ENCODE results near the gene FAM219A.
A peak's percentile ranks its signal among the peaks of the same experiment; 100 is the strongest.

The FAM219A gene

DNA sequence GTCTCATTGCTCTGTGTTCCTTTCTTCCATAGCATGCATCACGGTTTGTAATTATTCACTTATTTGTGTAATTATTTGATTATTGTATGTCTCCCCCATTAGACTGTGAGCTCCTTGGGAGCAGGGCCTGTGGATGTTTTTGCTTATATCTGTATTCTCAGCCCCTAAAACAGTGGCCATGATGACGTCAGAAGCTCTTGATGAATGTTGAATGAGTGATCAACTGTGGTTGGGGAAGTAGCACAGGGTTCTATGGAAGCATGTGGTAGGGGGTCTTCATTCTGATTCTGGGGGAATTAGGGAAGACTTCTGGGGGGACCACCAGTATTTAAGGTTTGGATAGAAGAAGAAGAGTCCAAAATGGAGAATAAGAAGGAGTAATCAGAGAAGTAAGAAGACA is 6.2 kb upstream of the FAM219A start:
- CTCF ChIA-PET, result no interaction called here
- Mint-ChIP-seq H3K9me3 (no peaks in the 10 kb centered on the region), H3K27ac (no peak overlapping the region), H3K4me3 (no peak overlapping the region), H3K36me3 (no peaks in the 10 kb centered on the region), H3K4me1 (peaks cover 4% of the 10 kb centered on the region), H3K27me3 (peaks cover 13% of the 10 kb centered on the region)
- DNase-seq, result no peak

DNA sequence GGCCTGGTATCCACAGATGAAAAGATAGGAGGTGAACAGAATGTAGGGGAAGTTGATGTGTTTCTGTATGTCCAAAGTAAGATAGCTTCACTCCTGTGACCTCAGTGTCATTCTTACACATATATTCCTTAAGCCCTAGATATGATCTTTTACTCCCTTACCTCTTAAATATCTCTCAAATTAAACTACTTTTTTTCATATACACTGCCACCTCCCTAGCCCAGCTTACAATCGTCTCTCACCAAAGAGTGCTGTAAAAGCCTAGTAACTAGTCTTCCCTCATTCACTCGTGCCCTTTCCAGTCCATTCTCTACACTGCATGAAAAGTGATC is 5.5 kb upstream of the FAM219A start:
- H3K4me1 Mint-ChIP-seq, result peaks cover 7% of the 10 kb centered on the region
- H3K4me3 Mint-ChIP-seq, result no peak overlapping the region
- H3K27ac Mint-ChIP-seq, result no peak overlapping the region
- DNase-seq, result no peak
- CTCF ChIA-PET, result interaction anchor here (0.5 to 1.2 kb wide), 3 partner anchors 39 to 1281 kb away, joined by 3 read pairs; no protein-coding TSS in a partner anchor
- H3K9me3 Mint-ChIP-seq, result no peaks in the 10 kb centered on the region
- H3K27me3 Mint-ChIP-seq, result peaks cover 20% of the 10 kb centered on the region
- H3K36me3 Mint-ChIP-seq, result no peaks in the 10 kb centered on the region

DNA sequence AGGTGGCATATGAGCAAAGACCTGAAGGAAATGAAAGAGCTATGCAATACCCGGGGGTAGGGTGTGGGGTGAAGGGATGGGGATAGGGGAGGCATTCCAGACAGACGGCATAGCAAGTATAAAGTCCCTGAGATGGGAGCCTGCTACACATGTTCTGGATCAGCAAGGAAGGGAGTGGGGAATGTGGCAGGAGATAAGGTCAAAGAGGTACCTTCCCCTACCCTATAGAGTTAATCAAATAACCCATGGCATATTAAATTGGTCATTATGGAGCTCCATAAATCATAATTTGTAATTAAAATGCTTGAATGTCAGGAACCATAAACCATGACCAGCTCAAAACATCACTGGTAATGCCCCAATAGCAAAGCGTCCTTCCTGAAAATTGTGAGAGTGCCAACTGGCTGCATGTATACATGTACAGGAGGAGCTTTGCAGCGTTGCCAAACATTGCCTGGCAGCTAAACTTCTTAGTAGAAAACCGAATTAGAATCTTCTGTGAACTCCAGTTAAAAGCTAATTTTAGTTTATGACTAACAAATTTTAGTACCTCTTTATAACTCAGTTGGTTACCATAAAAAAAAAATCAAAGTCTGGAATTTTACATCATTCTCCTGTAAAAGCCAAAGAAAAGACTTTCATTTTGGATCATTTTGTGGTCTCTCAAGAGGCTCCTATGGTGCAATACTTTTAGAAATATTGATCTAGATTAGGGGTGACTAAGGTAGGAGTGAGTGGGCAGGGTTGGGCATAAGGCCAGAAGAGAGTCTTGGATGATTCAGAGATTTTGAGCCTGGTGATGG is 4.9 kb upstream of the FAM219A start:
- H3K27ac Mint-ChIP-seq, result no peak overlapping the region
- H3K27me3 Mint-ChIP-seq, result peaks cover 26% of the 10 kb centered on the region
- no peaks in the 10 kb centered on the region for H3K9me3 Mint-ChIP-seq
- no peak overlapping the region for H3K4me3 Mint-ChIP-seq
- peaks cover 13% of the 10 kb centered on the region for H3K4me1 Mint-ChIP-seq
- H3K36me3 Mint-ChIP-seq, result no peaks in the 10 kb centered on the region
- DNase-seq, result no peak
- CTCF ChIA-PET, result interaction anchor here (0.7 to 1.6 kb wide), 5 partner anchors 8 to 562 kb away, joined by 3 to 7 read pairs (median 3); no protein-coding TSS in a partner anchor

DNA sequence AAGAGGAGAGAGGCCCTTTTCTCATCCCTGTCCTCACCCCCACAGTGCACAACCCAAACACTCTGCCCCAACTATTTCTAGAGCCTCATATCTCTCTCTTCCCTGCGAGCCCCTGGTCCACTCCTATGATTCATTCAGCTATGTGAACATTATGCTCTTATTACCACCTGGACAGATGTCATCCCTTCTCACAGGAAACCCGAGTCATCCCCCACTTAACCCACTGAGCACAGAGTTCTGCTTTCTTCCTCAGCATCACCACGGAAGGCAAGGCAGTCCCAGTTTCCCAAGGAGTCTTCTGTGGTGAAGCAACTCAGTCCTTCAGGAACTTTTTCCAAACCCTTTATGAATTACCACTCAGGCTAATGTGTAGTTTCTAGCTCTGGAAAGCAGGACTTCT is 1.6 kb upstream of the FAM219A start:
- no peak overlapping the region for H3K4me3 Mint-ChIP-seq

DNA sequence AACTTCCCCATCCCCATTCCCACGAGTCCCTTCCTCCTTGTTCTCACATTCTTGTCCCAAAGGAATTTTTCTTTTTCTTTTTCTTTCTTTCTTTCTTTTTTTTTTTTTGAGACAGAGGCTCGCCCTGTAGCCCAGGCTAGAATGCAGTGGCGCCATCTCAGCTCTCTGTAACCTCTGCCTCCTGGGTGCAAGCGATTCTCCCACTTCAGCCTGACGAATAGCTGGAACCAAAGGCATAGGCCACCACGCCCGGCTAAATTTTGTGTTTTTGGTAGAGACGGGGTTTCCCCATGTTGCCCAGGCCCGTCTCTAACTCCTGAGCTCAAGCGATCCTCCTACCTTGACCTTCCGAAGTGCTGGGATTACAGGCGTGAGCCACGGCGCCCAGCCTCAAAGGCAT is 986 bp upstream of the FAM219A start:
- Mint-ChIP-seq H3K27me3 (peaks cover 30% of the 10 kb centered on the region), H3K27ac (no peak overlapping the region), H3K4me3 (no peak overlapping the region), H3K36me3 (no peaks in the 10 kb centered on the region), H3K9me3 (no peaks in the 10 kb centered on the region), H3K4me1 (peaks cover 44% of the 10 kb centered on the region)
- DNase-seq, result no peak
- CTCF ChIA-PET, result interaction anchor here (1.4 kb wide), 1 partner anchor 82 kb away, joined by 3 read pairs; no protein-coding TSS in a partner anchor

More for the DNA sequence above, 1.6 kb upstream of the FAM219A start:
- H3K36me3 Mint-ChIP-seq, result no peaks in the 10 kb centered on the region
- no peaks in the 10 kb centered on the region for H3K9me3 Mint-ChIP-seq
- H3K4me1 Mint-ChIP-seq, result peaks cover 38% of the 10 kb centered on the region
- DNase-seq, result no peak
- no peak overlapping the region for H3K27ac Mint-ChIP-seq
- H3K27me3 Mint-ChIP-seq, result peaks cover 30% of the 10 kb centered on the region
- CTCF ChIA-PET, result interaction anchor here (1.4 kb wide), 1 partner anchor 82 kb away, joined by 3 read pairs; no protein-coding TSS in a partner anchor

DNA sequence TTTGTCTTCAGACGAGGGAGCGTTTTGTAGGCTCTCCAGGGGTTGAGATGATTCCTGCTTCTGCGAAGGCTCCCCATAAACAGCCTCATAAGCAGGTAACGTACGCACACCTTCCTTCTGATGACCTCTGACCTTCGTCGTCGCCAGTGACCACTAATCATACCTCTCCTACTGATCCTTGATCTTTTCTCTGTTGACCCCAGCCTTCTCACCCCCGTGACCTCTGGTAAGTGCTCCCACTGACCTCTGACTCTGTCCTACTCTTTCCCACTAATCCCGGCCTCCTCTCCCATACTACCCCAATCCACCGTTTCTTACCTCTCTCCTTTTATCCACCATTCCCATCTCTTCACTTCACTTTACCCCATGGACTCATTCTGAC is 580 bp upstream of the FAM219A start:
- H3K4me1 Mint-ChIP-seq, result peaks cover 47% of the 10 kb centered on the region
- DNase-seq, result no peak
- no peaks in the 10 kb centered on the region for H3K36me3 Mint-ChIP-seq
- peaks cover 30% of the 10 kb centered on the region for H3K27me3 Mint-ChIP-seq
- CTCF ChIA-PET, result interaction anchor here (1.0 to 1.6 kb wide), 2 partner anchors 80 to 153 kb away, joined by 4 to 5 read pairs; partner anchors contain the start of gene RPP25L
- H3K9me3 Mint-ChIP-seq, result no peaks in the 10 kb centered on the region
- no peak overlapping the region for H3K27ac Mint-ChIP-seq
- peak overlapping the region; percentile 90 for H3K4me3 Mint-ChIP-seq

DNA sequence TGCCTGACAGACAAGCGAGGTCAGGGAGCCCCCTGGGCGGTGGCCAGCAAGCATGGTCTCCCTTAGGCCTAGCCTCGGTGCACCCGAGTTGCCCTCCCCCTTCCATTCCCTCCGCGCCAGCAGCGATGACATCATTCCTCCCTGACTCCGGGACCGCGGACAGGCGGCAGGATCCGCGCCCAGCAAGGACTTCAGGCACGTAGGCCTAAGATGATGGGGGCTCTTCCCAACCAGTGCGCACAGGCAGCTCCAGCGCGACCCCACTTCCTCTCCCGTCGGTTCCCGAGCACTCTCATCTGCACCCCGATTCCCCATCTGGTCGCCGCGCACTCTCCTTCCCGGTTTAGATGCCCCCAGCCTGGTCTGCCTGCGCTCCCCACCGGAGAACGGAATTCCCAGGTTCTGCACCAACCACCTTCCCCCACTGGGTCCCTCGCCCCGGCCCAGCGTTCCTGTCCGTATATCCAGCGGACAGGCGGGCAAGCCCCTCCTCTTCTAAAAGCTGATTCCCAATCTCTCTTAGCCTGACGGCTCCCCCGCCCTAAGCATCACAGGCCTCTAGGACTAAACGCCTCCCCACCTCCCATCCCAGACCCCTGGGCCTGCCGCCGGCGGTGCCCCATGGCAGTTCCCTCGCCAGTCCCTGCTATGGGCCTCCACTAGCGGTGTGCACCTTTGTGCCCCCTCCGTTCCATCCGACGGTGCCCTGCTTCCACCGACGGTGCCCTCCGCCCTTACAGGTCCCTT is 931 bp downstream of the FAM219A start:
- Mint-ChIP-seq H3K4me3 (peak overlapping the region; percentile 90), H3K27ac (peak overlapping the region; percentile 83), H3K36me3 (no peaks in the 10 kb centered on the region), H3K4me1 (peaks cover 49% of the 10 kb centered on the region), H3K9me3 (no peaks in the 10 kb centered on the region), H3K27me3 (peaks cover 30% of the 10 kb centered on the region)
- no peak for DNase-seq
- CTCF ChIA-PET, result interaction anchor here (0.8 to 1.7 kb wide), 3 partner anchors 11 to 78 kb away, joined by 3 to 5 read pairs (median 5); no protein-coding TSS in a partner anchor

DNA sequence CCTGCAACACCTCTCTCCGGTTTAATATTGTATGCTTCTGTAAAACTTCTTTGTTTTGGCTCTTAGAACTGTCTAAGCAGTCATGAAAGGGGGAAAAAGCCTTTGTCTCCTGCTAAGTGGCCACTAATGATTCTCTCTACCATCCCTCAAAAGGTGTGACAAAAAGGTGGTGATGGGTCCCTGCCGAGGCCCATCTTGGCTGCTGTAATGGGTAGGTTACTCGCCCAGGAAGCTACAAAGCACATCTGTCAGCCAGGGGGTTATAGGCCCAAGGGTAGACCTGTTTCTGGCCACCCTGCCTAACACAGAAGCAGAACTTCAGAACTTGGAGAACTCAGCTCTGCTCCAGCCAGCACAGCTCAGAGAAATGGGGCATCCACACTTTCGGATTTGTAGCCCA is 1.6 kb downstream of the FAM219A start:
- Mint-ChIP-seq H3K9me3 (no peaks in the 10 kb centered on the region), H3K27me3 (peaks cover 28% of the 10 kb centered on the region), H3K36me3 (no peaks in the 10 kb centered on the region), H3K27ac (peak overlapping the region; percentile 49), H3K4me3 (peak overlapping the region; percentile 90), H3K4me1 (peaks cover 50% of the 10 kb centered on the region)
- DNase-seq, result no peak
- CTCF ChIA-PET, result interaction anchor here (0.7 to 1.7 kb wide), 4 partner anchors 10 to 89 kb away, joined by 3 to 5 read pairs (median 3); no protein-coding TSS in a partner anchor

DNA sequence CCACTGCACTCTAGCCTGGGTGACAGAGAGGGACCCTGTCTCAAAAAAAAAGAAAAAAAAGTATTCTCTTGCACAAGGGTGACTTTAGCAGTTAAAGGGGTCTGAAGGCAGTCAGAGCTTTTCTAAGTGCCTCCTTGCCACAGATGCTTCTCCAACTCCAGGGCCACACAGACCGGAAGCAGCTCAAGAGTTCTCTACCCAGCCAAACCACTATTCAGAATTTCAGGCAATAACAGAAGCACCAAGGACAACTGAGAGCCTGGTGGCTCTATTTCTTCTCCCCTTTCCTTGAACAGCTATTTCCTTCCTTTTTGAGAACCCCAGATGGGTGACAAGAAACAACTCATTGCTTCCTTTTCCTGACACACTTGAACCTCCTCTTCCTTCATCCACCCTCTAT is 2.2 kb downstream of the FAM219A start:
- H3K27ac Mint-ChIP-seq, result no peak overlapping the region
- H3K4me3 Mint-ChIP-seq, result peak overlapping the region; percentile 21

DNA sequence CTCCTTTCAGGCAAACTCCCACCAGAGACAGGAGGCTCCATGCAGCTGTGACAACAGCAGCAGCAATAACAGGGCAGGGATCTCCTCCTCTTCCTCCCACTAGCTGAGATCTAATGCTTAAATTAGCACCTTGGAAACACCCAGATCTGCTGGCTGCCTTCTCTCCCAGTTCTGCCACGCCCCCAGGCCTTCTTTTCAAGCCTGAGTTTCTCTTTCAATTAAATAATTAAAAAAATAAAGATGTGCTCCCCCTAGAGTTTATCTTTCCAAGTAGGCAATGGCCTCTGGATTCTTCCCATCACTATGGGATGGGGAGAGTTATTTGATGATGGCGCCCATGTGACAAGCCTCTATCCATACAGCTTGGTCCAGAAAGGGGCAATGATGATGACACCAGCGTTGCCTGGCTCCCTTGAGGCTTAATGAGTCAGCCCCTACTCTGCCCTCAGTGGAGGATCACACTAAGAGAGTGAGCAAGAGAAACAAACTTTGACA is 3.8 kb downstream of the FAM219A start:
- DNase-seq, result no peak
- CTCF ChIA-PET, result interaction anchor here (0.9 to 1.8 kb wide), 4 partner anchors 11 to 179 kb away, joined by 3 to 5 read pairs (median 4); no protein-coding TSS in a partner anchor
- no peaks in the 10 kb centered on the region for H3K9me3 Mint-ChIP-seq
- H3K4me1 Mint-ChIP-seq, result peaks cover 48% of the 10 kb centered on the region
- peaks cover 18% of the 10 kb centered on the region for H3K27me3 Mint-ChIP-seq
- H3K36me3 Mint-ChIP-seq, result no peaks in the 10 kb centered on the region
- H3K27ac Mint-ChIP-seq, result no peak overlapping the region
- no peak overlapping the region for H3K4me3 Mint-ChIP-seq

More for the DNA sequence above, 2.2 kb downstream of the FAM219A start:
- Mint-ChIP-seq H3K36me3 (no peaks in the 10 kb centered on the region), H3K27me3 (peaks cover 25% of the 10 kb centered on the region), H3K4me1 (peaks cover 52% of the 10 kb centered on the region), H3K9me3 (no peaks in the 10 kb centered on the region)
- no peak for DNase-seq
- CTCF ChIA-PET, result interaction anchor here (0.7 to 1.7 kb wide), 3 partner anchors 10 to 89 kb away, joined by 3 to 5 read pairs (median 3); no protein-coding TSS in a partner anchor

DNA sequence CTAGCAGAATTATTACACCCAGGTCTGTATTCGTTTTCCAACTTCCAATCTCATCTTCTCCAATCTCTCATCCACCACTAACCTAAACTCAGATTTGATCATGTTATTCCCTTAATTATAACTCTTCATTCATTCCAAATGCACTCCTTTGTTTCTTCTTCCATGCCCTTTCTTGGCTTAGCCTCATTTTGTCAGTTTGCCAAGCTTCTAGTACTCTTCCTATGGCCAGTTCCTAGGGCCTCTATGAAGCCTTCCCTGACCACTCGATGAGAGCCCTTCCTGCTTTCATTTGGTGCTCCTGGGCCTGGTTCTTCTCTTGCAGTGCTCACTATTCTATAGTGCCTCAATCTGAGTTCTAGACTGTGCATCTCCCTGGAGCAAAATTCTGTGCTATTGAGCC is 5.8 kb downstream of the FAM219A start:
- Mint-ChIP-seq H3K4me3 (no peak overlapping the region), H3K4me1 (peaks cover 36% of the 10 kb centered on the region), H3K36me3 (no peaks in the 10 kb centered on the region), H3K27ac (no peak overlapping the region), H3K27me3 (peaks cover 2% of the 10 kb centered on the region), H3K9me3 (no peaks in the 10 kb centered on the region)
- DNase-seq, result no peak
- CTCF ChIA-PET, result interaction anchor here (1.1 to 1.6 kb wide), 2 partner anchors 48 to 161 kb away, joined by 3 to 5 read pairs; no protein-coding TSS in a partner anchor

DNA sequence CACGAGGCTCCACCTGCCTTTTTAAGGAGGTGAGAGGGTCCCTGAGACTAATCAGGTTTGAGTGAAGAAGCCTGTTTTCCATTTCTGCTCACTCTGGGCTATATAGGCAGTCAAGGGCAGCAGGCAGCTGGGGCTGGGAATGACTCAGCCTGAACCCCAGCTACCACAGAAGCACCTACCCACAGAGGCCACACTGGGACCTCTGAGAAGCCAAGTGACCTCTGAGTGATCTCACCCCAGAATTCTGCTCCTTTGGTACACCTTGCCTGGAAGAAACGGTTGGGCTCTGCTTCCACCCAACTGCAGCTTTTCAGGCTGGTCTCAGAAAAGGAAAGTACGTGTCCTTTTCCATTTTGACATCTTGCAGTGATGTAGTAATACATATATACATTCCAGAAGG is 6.8 kb downstream of the FAM219A start:
- CTCF ChIA-PET, result interaction anchor here (0.8 to 1.6 kb wide), 2 partner anchors 48 to 49 kb away, joined by 3 to 5 read pairs; no protein-coding TSS in a partner anchor
- no peaks in the 10 kb centered on the region for H3K36me3 Mint-ChIP-seq
- H3K27me3 Mint-ChIP-seq, result no peaks in the 10 kb centered on the region
- no peak overlapping the region for H3K27ac Mint-ChIP-seq
- no peak overlapping the region for H3K4me3 Mint-ChIP-seq
- DNase-seq, result no peak
- H3K4me1 Mint-ChIP-seq, result peaks cover 26% of the 10 kb centered on the region
- H3K9me3 Mint-ChIP-seq, result no peaks in the 10 kb centered on the region

DNA sequence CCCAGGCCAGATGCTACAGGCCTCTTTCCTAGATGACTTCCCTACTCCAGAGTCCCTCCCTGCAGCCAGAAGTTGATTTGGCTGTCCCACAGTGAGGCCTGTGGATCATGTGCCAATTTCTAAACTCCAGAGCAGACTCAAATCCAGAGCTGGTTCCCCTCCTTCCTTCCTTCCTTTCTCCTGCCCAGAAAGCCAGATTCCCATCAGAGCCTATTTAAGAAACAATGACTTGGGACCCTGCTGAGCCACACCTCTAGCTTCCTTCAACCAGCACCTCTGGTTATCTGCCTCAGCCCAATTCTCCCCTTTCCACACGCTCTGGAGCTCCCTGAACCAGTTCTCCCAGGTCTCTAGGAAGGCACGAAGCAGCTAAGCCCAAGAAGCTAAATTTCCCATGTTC is 7.2 kb downstream of the FAM219A start:
- H3K27me3 Mint-ChIP-seq, result no peaks in the 10 kb centered on the region
- H3K4me1 Mint-ChIP-seq, result peaks cover 21% of the 10 kb centered on the region
- H3K27ac Mint-ChIP-seq, result no peak overlapping the region

DNA sequence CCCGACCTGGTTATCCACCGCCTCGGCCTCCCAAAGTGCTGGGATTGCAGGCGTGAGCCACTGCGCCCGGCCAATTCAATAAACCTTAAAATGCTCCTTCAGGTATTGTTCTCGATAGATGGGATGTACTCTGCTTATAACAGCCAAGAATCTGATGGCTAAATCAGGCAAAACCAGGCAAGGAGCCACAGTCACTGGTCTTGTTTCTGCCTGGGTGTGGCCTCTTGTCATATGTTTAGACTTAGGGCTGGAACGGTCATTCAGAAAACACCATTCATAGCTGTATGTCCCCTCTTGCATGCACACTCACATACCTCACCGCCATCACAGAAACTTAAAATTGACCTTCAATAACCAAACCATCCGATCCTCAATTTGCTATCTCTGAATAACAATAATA is 7.7 kb downstream of the FAM219A start:
- Mint-ChIP-seq H3K9me3 (no peaks in the 10 kb centered on the region), H3K4me3 (no peak overlapping the region), H3K27me3 (no peaks in the 10 kb centered on the region)

More for the DNA sequence above, 7.2 kb downstream of the FAM219A start:
- H3K36me3 Mint-ChIP-seq, result no peaks in the 10 kb centered on the region
- H3K4me3 Mint-ChIP-seq, result no peak overlapping the region
- CTCF ChIA-PET, result interaction anchor here (0.8 to 1.6 kb wide), 2 partner anchors 47 to 49 kb away, joined by 3 to 5 read pairs; no protein-coding TSS in a partner anchor
- no peaks in the 10 kb centered on the region for H3K9me3 Mint-ChIP-seq
- no peak for DNase-seq

More for the DNA sequence above, 7.7 kb downstream of the FAM219A start:
- CTCF ChIA-PET, result interaction anchor here (1.6 kb wide), 1 partner anchor 12 kb away, joined by 3 read pairs; no protein-coding TSS in a partner anchor
- peaks cover 17% of the 10 kb centered on the region for H3K4me1 Mint-ChIP-seq
- H3K36me3 Mint-ChIP-seq, result no peaks in the 10 kb centered on the region
- no peak overlapping the region for H3K27ac Mint-ChIP-seq
- DNase-seq, result no peak
